ENCODE results near the gene OTP.

Gene OTP

DNA sequence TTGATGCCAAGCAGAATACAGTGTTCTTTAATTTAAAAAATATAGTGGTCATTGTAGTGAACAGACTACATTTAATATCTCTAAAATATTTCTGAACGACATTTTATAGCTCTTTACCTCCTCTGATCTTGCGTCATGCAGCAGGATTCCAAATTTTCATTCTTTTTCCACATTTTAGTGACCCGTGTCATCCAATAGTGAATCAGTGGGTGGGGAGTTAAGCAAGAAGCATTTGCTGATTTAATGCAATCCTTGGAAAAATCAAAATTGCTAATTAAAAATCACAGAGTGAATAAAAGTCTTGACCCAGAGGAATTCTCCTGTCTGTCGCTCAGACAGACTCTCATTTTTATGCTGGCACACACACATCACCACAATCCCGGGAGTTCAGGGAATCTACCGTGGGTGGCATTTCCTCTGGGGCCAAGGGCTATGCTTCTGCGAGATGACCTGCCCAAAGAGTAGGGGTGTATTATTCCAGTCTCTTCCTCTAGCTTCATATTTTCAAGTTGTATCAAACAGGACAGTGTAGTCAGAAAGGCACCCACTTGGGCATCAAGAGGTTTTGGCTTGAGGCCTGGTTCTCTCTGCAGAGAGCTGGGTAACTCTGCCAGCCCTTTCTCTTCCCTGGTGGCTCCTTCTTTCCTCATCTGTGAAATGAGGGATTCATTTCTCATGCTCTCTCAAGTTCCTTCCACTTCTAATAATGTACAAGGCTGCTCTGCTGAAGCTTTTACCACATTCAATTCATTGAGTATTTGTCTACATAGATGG is 24.8 kb upstream of the OTP start:
- peak overlapping the region; percentile 29; the same call in 1 of the 2 replicates for H3K9ac ChIP-seq (ENCODE audit: low read length)
- no peaks in the 10 kb centered on the region for H3K27me3 ChIP-seq (ENCODE audit: low read depth, low read length)
- H3K27ac ChIP-seq (ENCODE audit: low read length) = peak overlapping the region; percentile 91
- H3K4me1 ChIP-seq (ENCODE audit: low read length) = peaks cover 49% of the 10 kb centered on the region
- TF ChIP-seq EZH2phosphoT487 (IDR thresholded peaks at IDR 0.05; ENCODE audit: low read depth) = no peak
- TF ChIP-seq, protein P1, sequence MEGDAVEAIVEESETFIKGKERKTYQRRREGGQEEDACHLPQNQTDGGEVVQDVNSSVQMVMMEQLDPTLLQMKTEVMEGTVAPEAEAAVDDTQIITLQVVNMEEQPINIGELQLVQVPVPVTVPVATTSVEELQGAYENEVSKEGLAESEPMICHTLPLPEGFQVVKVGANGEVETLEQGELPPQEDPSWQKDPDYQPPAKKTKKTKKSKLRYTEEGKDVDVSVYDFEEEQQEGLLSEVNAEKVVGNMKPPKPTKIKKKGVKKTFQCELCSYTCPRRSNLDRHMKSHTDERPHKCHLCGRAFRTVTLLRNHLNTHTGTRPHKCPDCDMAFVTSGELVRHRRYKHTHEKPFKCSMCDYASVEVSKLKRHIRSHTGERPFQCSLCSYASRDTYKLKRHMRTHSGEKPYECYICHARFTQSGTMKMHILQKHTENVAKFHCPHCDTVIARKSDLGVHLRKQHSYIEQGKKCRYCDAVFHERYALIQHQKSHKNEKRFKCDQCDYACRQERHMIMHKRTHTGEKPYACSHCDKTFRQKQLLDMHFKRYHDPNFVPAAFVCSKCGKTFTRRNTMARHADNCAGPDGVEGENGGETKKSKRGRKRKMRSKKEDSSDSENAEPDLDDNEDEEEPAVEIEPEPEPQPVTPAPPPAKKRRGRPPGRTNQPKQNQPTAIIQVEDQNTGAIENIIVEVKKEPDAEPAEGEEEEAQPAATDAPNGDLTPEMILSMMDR (IDR thresholded peaks at IDR 0.05; ENCODE audit: low read depth, low read length) = no peak
- 0 out of 2 replicates have a peak overlapping the region, but pooled peaks have one; percentile 29 for H2AFZ ChIP-seq (ENCODE audit: low read depth, low read length)
- H4K20me1 ChIP-seq (ENCODE audit: insufficient read depth, low read length) = no peaks in the 10 kb centered on the region
- H3K9me3 ChIP-seq (ENCODE audit: insufficient read depth, low read length) = no peaks in the 10 kb centered on the region
- peak overlapping the region; percentile 65 for H3K4me2 ChIP-seq (ENCODE audit: low read length)
- H3K79me2 ChIP-seq (ENCODE audit: low read length) = no peaks in the 10 kb centered on the region
- H3K4me3 ChIP-seq (ENCODE audit: low read length) = peak overlapping the region; percentile 19; the same call in 1 of the 2 replicates
- no peaks in the 10 kb centered on the region for H3K36me3 ChIP-seq (replicated peaks; ENCODE audit: low read depth, low read length)

DNA sequence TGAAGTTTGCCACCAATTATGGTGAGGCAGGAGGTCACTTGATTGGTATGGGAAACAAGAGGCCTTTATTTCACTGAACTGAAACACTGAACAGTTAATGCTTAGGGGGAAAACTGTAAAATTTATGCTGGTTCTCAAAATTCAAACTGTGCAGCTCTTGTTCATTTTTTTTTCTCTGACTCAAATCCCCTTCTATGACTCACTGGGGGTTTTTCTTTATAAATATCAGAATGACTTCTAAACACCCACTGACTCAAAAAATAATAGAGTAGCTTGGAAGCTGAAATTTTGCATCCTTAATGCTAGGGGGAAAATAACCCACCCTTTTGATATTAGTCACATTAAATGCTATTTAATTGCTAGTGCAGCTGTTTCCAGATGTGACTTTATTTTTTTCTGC is 24.1 kb upstream of the OTP start:
- Histone ChIP-seq H4K20me1 (ENCODE audit: insufficient read depth, low read length) (no peaks in the 10 kb centered on the region), H3K4me2 (ENCODE audit: low read length) (peak overlapping the region; percentile 65), H3K36me3 (replicated peaks; ENCODE audit: low read depth, low read length) (no peaks in the 10 kb centered on the region), H3K9ac (ENCODE audit: low read length) (peak overlapping the region; percentile 52; the same call in 1 of the 2 replicates), H3K4me3 (ENCODE audit: low read length) (peak overlapping the region; percentile 45), H3K4me1 (ENCODE audit: low read length) (peaks cover 49% of the 10 kb centered on the region), H3K27ac (ENCODE audit: low read length) (peak overlapping the region; percentile 91), H3K79me2 (ENCODE audit: low read length) (no peaks in the 10 kb centered on the region), H3K9me3 (ENCODE audit: insufficient read depth, low read length) (no peaks in the 10 kb centered on the region), H2AFZ (ENCODE audit: low read depth, low read length) (no peak overlapping the region), H3K27me3 (ENCODE audit: low read depth, low read length) (no peaks in the 10 kb centered on the region)
- no peak for TF ChIP-seq EZH2phosphoT487 (IDR thresholded peaks at IDR 0.05; ENCODE audit: low read depth)
- TF ChIP-seq, protein P1 (IDR thresholded peaks at IDR 0.05; ENCODE audit: low read depth, low read length) = no peak

DNA sequence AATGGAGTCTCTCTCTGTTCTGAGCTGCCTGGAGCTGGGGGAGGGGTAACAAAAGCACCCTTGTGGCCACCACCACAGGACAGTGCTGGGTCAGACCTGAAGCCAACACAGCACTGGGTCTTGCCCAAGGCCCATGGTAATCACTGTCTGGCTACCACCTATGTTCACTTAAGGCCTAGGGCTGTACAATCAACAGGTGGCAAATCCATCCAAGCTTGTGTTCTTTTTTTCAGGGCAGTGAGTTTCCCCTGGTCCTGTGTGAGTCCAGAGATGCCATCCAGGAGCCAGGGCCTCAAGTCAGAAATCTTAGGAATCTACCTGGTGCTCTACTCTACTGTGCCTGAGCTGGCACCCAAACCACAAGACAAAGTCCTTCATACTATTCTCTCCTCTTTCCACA is 20.1 kb upstream of the OTP start:
- H2AFZ ChIP-seq (ENCODE audit: low read depth, low read length) = no peak overlapping the region
- H3K36me3 ChIP-seq (replicated peaks; ENCODE audit: low read depth, low read length) = no peaks in the 10 kb centered on the region
- no peaks in the 10 kb centered on the region for H3K79me2 ChIP-seq (ENCODE audit: low read length)
- H3K4me1 ChIP-seq (ENCODE audit: low read length) = peaks cover 29% of the 10 kb centered on the region
- no peaks in the 10 kb centered on the region for H3K27me3 ChIP-seq (ENCODE audit: low read depth, low read length)
- H3K4me3 ChIP-seq (ENCODE audit: low read length) = no peak overlapping the region
- H3K9ac ChIP-seq (ENCODE audit: low read length) = no peak overlapping the region
- H3K4me2 ChIP-seq (ENCODE audit: low read length) = no peak overlapping the region
- H3K27ac ChIP-seq (ENCODE audit: low read length) = no peak overlapping the region
- no peak for TF ChIP-seq EZH2phosphoT487 (IDR thresholded peaks at IDR 0.05; ENCODE audit: low read depth)
- TF ChIP-seq, protein P1 (IDR thresholded peaks at IDR 0.05; ENCODE audit: low read depth, low read length) = no peak
- no peaks in the 10 kb centered on the region for H4K20me1 ChIP-seq (ENCODE audit: insufficient read depth, low read length)
- H3K9me3 ChIP-seq (ENCODE audit: insufficient read depth, low read length) = no peaks in the 10 kb centered on the region

DNA sequence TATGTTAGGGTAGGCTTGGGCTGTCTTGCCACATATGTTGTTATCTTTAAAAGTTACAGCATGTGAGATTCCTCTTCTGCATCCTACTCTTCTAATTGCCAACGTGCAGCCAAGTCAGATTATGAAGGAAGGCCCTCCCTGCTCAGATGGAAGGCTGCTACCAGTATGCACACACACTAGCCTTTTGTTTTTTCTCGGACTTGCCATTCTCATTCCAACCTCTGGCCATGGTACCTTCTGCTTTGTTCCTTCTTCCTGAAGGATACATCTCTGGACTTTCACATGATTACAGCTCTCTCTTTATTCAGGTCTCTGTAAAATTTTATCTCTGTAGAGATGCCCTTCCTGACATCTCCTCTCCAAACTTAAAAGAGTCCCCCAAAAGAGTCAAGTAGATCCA is 12.8 kb upstream of the OTP start:
- H2AFZ ChIP-seq (ENCODE audit: low read depth, low read length) = no peak overlapping the region
- H3K79me2 ChIP-seq (ENCODE audit: low read length) = no peaks in the 10 kb centered on the region
- H3K27me3 ChIP-seq (ENCODE audit: low read depth, low read length) = no peaks in the 10 kb centered on the region
- H3K9me3 ChIP-seq (ENCODE audit: insufficient read depth, low read length) = no peaks in the 10 kb centered on the region
- TF ChIP-seq, protein P1 (IDR thresholded peaks at IDR 0.05; ENCODE audit: low read depth, low read length) = no peak
- TF ChIP-seq EZH2phosphoT487 (IDR thresholded peaks at IDR 0.05; ENCODE audit: low read depth) = no peak
- H3K4me2 ChIP-seq (ENCODE audit: low read length) = no peak overlapping the region
- no peaks in the 10 kb centered on the region for H3K4me1 ChIP-seq (ENCODE audit: low read length)
- no peak overlapping the region for H3K4me3 ChIP-seq (ENCODE audit: low read length)
- H3K9ac ChIP-seq (ENCODE audit: low read length) = no peak overlapping the region
- no peaks in the 10 kb centered on the region for H4K20me1 ChIP-seq (ENCODE audit: insufficient read depth, low read length)
- no peak overlapping the region for H3K27ac ChIP-seq (ENCODE audit: low read length)
- no peaks in the 10 kb centered on the region for H3K36me3 ChIP-seq (replicated peaks; ENCODE audit: low read depth, low read length)

All from OCI-LY3 (cell line).